Panc1 (cell line): ENCODE data around the gene OPHN1. TPM values are rescaled to one million over a fixed set of nuclear protein-coding genes. Genes with fewer than 3 reads are reported as not detected.

Source experiments
- ATAC-seq: fragments of 200-7000 bp; cut with Tn5 transposase; 2 replicates; pipeline ENCODE4 v1.9.1; 2020; ENCODE audit warnings: mild to moderate bottlenecking, moderate library complexity
- BruUV-seq: library from RNA; stranded (reverse); fragments of 400-500 nt; replicated peaks from 2 replicates; lab custom pipeline; 2021; lab: Mats Ljungman, UMichigan
- CTCF ChIA-PET: fragments of 300-600 bp; sonication (Branson Sonifier 250); formaldehyde crosslinking; loops from one replicate; lab custom pipeline; 2022; ENCODE audit warnings: antibody characterized with exemption; lab: Charles Lee
- POLR2A ChIA-PET: fragments of 300-600 bp; sonication (Branson Sonifier 250); formaldehyde crosslinking; loops from one replicate; lab custom pipeline; 2022; ENCODE audit warnings: antibody characterized with exemption; lab: Charles Lee
- DNase-seq: peaks from one replicate; pipeline ENCODE4 v3.0.0-alpha.2; 2010; ENCODE audit warnings: low read depth, low spot score
- H3K27ac ChIP-seq: 2 replicates; pipeline ENCODE4 v1.5.1; 2011; ENCODE audit warnings: mild to moderate bottlenecking, low read length, inconsistent platforms
- H3K27me3 ChIP-seq: fragments of 200-500 bp; sonication (Bioruptor generic); 2 replicates; pipeline ENCODE4 v1.6.0; 2014; ENCODE audit warnings: low read length, inconsistent platforms; ENCODE audit not compliant: control insufficient read depth, insufficient read depth
- H3K36me3 ChIP-seq: fragments of 200-500 bp; sonication (Bioruptor generic); 2 replicates; pipeline ENCODE4 v1.5.1; 2014; ENCODE audit warnings: inconsistent platforms, mild to moderate bottlenecking, low read length, moderate library complexity; ENCODE audit not compliant: control insufficient read depth, insufficient read depth
- H3K4me1 ChIP-seq: 2 replicates; pipeline ENCODE4 v1.5.1; 2011; ENCODE audit warnings: inconsistent platforms, mild to moderate bottlenecking, low read length, moderate library complexity; ENCODE audit not compliant: control insufficient read depth, insufficient read depth
- H3K4me3 ChIP-seq, 2 experiments: 2 replicates each; pipeline ENCODE4 v1.5.1; 2011 to 2012; ENCODE audit warnings: low read depth in 2 of 2, low read length in 2 of 2, mild to moderate bottlenecking in 2 of 2, inconsistent platforms in 1 of 2, moderate library complexity in 1 of 2
- H3K9me3 ChIP-seq: fragments of 200-500 bp; sonication (Bioruptor generic); 2 replicates; pipeline ENCODE4 v1.5.1; 2014; ENCODE audit warnings: low read depth, mild to moderate bottlenecking, inconsistent platforms, low read length, moderate library complexity; ENCODE audit not compliant: control insufficient read depth, insufficient read depth
- CTCF ChIP-seq: fragments of 450-650 bp; IDR thresholded peaks from 2 replicates; pipeline ENCODE4 v1.5.1; 2017; ENCODE audit warnings: mild to moderate bottlenecking
- POLR2AphosphoS5 ChIP-seq: IDR thresholded peaks from 2 replicates; pipeline ENCODE4 v1.6.1; 2012; ENCODE audit warnings: mild to moderate bottlenecking, low read depth, low read length, moderate library complexity
- REST ChIP-seq, 2 experiments: IDR thresholded peaks; 2 replicates each; pipeline ENCODE4 v1.6.1; 2011 to 2012; ENCODE audit warnings: low read depth in 2 of 2, control low read depth in 1 of 2, low read length in 1 of 2, mild to moderate bottlenecking in 1 of 2, moderate library complexity in 1 of 2; ENCODE audit not compliant: insufficient read depth in 1 of 2
- SIN3A ChIP-seq: IDR thresholded peaks from 2 replicates; pipeline ENCODE4 v1.6.1; 2012; ENCODE audit warnings: low read depth, mild to moderate bottlenecking, low read length, moderate library complexity, borderline replicate concordance; ENCODE audit not compliant: insufficient read depth
- TCF7L2 ChIP-seq: IDR thresholded peaks from 2 replicates; pipeline ENCODE4 v1.6.1; 2011; ENCODE audit warnings: mild to moderate bottlenecking, low read depth, low read length, inconsistent platforms
- in situ Hi-C: cut with HindIII; loops from 2 replicates; pipeline ENCODE4 v1.10.0; 2016; ENCODE audit warnings: low sequenced_read_pairs, low pct_unique_long_range_greater_than_20kb
- intact Hi-C: fragments of 100-400 bp; cut with micrococcal nuclease; formaldehyde crosslinking; loops from one replicate; pipeline ENCODE4 v1.10.0; 2022; ENCODE audit not compliant: unreplicated experiment
- total RNA-seq: library from RNA; stranded (reverse); gene quantifications from one replicate; pipeline ENCODE4 v1.2.1, GENCODE V29; 2021; ENCODE audit not compliant: unreplicated experiment

Gene OPHN1
- total RNA-seq, 1 experiment from 2014 or later: 8.8 TPM

- in situ Hi-C loops: no loop called here
- no peak for TF ChIP-seq TCF7L2
- no peak for TF ChIP-seq REST (IDR thresholded peaks at IDR 0.05; ENCODE audit: insufficient read depth in 1 of 2, low read depth in 2 of 2, low read length in 1 of 2)
- no peak for TF ChIP-seq CTCF
- TF ChIP-seq SIN3A: no peak
- no peak for TF ChIP-seq POLR2AphosphoS5
These were observed 68.0 kb downstream of the OPHN1 start for GRCh38 chrX:68365341-68365740.

GRCh38 chrX:68363984-68364383 is 69.3 kb downstream of the OPHN1 start:
- H3K36me3 ChIP-seq: no peaks in the 10 kb centered on the region
- DNase-seq (no peak), ATAC-seq (no peak)
- ChIA-PET CTCF (no interaction called here), POLR2A (no interaction called here)
- no peaks in the 10 kb centered on the region for H3K4me1 ChIP-seq
- intact Hi-C loops (no loop called here), in situ Hi-C loops (no loop called here)
- no peak overlapping the region for H3K4me3 ChIP-seq
- H3K9me3 ChIP-seq: no peaks in the 10 kb centered on the region
- no peaks in the 10 kb centered on the region for H3K27me3 ChIP-seq
- no peak overlapping the region for H3K27ac ChIP-seq
- no peak for TF ChIP-seq CTCF
- TF ChIP-seq REST (IDR thresholded peaks at IDR 0.05; ENCODE audit: insufficient read depth in 1 of 2, low read depth in 2 of 2, low read length in 1 of 2): no peak
- no peak for TF ChIP-seq POLR2AphosphoS5
- TF ChIP-seq TCF7L2: no peak
- TF ChIP-seq SIN3A: no peak
- BruUV-seq: no TSS peak

More at GRCh38 chrX:68365341-68365740, 68.0 kb downstream of the OPHN1 start:
- Histone ChIP-seq H3K27ac (no peak overlapping the region), H3K27me3 (no peaks in the 10 kb centered on the region), H3K9me3 (peaks cover 3% of the 10 kb centered on the region; the same call in 1 of the 2 replicates), H3K4me3 (no peak overlapping the region), H3K4me1 (no peaks in the 10 kb centered on the region), H3K36me3 (no peaks in the 10 kb centered on the region)
- no TSS peak for BruUV-seq
- CTCF ChIA-PET: no interaction called here
- DNase-seq: no peak
- POLR2A ChIA-PET: interaction anchor here (0.6 kb wide), 1 partner anchor 285 kb away, joined by 4 read pairs; no protein-coding TSS in a partner anchor
- ATAC-seq: no peak
- intact Hi-C loops: no loop called here
